ENCODE measurements around the gene SEMG1. TPM values are rescaled to one million over a fixed set of nuclear protein-coding genes. Genes with fewer than 3 reads are reported as not detected.

SEMG1 gene
- total RNA-seq, 1 experiment from 2014 or later = 2.0 TPM

DNA sequence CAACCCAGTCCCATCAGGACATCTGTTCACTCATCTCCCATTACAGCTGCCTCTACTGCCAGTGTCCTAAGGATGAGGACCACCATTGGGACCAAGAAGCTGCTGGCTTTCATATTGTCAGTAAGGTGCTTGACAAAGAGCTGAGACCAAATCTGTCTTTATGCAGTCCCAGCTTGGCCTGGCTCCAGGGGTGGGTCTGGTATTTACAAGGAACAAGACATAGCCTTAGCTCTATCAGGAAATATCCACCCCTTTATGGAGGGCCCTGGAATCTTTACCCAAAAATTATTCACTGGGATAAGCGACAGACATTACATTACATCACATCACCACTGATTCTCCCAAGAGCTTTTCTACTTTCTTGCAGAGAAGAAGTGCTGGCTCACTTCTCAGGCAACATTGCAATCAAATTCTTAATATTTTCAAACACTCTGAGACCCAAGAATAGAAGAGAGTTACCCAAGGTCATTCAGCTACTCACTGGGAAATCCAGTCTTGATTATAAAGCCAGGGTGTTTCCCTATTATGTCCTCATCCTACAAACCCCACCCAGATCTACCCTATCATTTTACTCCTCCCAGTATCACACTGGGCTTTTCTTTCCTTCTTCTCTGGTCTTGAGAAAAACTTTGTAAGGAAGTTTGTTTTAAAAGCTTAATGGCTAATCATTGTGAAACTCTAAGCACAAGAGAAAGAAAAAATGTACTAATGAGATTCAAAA is 43.6 kb upstream of the SEMG1 start:
- Histone ChIP-seq H4K91ac (ENCODE audit: insufficient read length, low read depth, low read length) (no peak overlapping the region), H3K14ac (ENCODE audit: insufficient read depth, low read length) (no peak overlapping the region), H3K4me1 (ENCODE audit: insufficient read depth, low read length) (no peaks in the 10 kb centered on the region), H3K23ac (ENCODE audit: insufficient read length, low read depth, low read length) (no peak overlapping the region), H3K27me3 (ENCODE audit: insufficient read depth, low read length) (no peaks in the 10 kb centered on the region), H2BK15ac (ENCODE audit: low read depth, low read length) (no peak overlapping the region), H3K79me1 (ENCODE audit: insufficient read depth, low read depth, low read length, poor library complexity, severe bottlenecking) (no peaks in the 10 kb centered on the region), H2BK5ac (ENCODE audit: insufficient read length, low read length) (no peak overlapping the region), H3K18ac (ENCODE audit: insufficient read length, low read depth, low read length) (no peak overlapping the region), H3K23me2 (ENCODE audit: insufficient read length, low read depth, low read length, poor library complexity, severe bottlenecking) (no peaks in the 10 kb centered on the region), H2BK12ac (ENCODE audit: insufficient read length, low read depth, low read length) (no peak overlapping the region), H3K56ac (ENCODE audit: insufficient read length, low read depth, low read length) (no peak overlapping the region), H3K27ac (ENCODE audit: insufficient read length, low read depth, low read length) (no peak overlapping the region), H4K20me1 (ENCODE audit: control insufficient read depth, insufficient read depth, insufficient read length) (no peaks in the 10 kb centered on the region), H2BK20ac (ENCODE audit: low read depth, low read length, poor library complexity, severe bottlenecking) (no peak overlapping the region), H4K5ac (ENCODE audit: insufficient read length, low read depth, low read length) (no peak overlapping the region), H3K9me3 (ENCODE audit: control insufficient read depth, low read depth, low read length) (no peaks in the 10 kb centered on the region), H3K4ac (ENCODE audit: low read depth, low read length) (no peak overlapping the region), H3K9ac (ENCODE audit: extremely low read depth, insufficient read length, low read length) (no peak overlapping the region), H2AK5ac (ENCODE audit: insufficient read length, low read length) (no peak overlapping the region), H3K79me2 (ENCODE audit: insufficient read depth, low read length) (no peaks in the 10 kb centered on the region), H3K4me2 (ENCODE audit: insufficient read depth, insufficient read length, low read length) (no peak overlapping the region), H3T11ph (ENCODE audit: low read length) (no peak overlapping the region), H2AFZ (ENCODE audit: low read length) (no peak overlapping the region), H4K8ac (replicated peaks; ENCODE audit: insufficient read length, low read depth, low read length) (no peak overlapping the region), H2BK120ac (ENCODE audit: low read depth, low read length, poor library complexity, severe bottlenecking) (no peak overlapping the region)
- WGBS (ENCODE audit: extremely low coverage, insufficient read length, low lambda C conversion rate) = no CpG with 5 or more reads among the region's 1 CpG
- no peaks in the 10 kb centered on the region for H3K4me1 Mint-ChIP-seq
- H3K36me3 Mint-ChIP-seq (ENCODE audit: insufficient read depth in 1 of 3, low read depth in 3 of 3) = no peaks in the 10 kb centered on the region; a peak in 1 of 7 replicates
- H3K9me3 Mint-ChIP-seq = peaks cover 28 to 32% of the 10 kb centered on the region in 2 experiments
- H3K4me3 Mint-ChIP-seq = no peak overlapping the region
- DNase-seq = no peak
- H3K27me3 Mint-ChIP-seq (ENCODE audit: low read depth) = peaks cover 20% of the 10 kb centered on the region
- H3K27ac Mint-ChIP-seq = no peak overlapping the region
- TF ChIP-seq CTCF (conservative IDR thresholded peaks at IDR 0.05) = no peak

Data from H9 (cell line).